ENCODE data around the gene SLC30A1.

The SLC30A1 gene

DNA sequence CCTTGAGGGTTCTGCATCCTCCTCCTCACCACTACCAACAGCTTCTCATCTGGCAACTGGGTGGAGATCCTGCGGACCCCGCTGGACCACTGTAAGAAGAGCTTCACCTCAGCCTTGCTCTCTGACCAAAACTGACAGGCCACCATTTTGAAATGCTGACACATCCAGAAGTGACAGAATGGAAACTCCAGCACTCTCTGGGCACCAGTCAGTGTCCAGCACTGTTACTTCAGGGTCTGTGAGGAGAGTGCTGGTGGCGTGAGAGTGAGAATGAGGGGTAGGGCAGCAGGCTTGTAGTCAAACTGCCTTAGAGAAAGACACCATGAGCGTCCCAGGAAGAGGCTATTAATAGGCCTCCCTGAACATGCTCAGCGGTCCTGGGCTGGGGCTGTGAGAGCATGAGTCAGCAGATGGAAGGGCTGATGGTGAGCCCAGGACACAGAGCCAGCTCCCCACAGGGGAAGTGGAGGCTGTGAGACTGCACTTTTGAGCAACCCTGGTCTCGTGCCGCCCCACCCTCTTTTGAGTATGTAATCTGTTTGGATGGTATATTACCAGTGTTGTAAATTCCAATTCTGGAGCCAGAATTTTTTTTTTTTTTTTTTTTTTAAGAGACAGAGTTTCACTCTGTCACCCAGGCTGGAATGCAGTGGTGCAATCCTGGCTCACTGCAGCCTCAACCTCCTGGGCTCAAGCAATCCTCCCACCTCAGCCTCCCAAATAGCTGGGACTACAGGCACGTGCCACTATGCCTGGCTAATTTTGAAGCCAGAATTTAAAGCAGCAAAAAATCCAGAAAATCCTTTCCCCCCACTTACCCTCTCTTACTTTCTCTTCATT, 34.4 kb upstream of the SLC30A1 start:
- Mint-ChIP-seq H3K27me3 (no peaks in the 10 kb centered on the region), H3K36me3 (ENCODE audit: low read depth) (no peaks in the 10 kb centered on the region), H3K27ac (no peak overlapping the region), H3K4me1 (ENCODE audit: low read depth) (no peaks in the 10 kb centered on the region), H3K4me3 (no peak overlapping the region), H3K9me3 (no peaks in the 10 kb centered on the region)

DNA sequence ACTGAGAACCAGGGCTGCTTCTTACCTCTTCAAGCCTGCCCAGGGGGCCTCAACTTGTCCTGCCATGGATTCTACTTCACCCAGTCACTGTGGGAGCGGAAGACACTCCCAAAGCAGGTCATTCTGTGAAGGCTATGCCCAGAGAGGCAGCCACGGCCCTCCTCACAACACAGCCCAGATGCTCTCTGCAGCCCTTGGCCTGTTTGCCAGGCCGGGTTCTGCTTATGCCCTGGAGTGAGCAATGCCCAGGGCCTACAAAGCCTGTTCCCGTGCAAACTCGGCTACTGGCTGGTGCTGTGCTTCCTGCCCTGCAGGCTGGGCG, 33.8 kb upstream of the SLC30A1 start:
- Mint-ChIP-seq H3K27me3 (no peaks in the 10 kb centered on the region), H3K27ac (no peak overlapping the region), H3K4me3 (no peak overlapping the region), H3K9me3 (no peaks in the 10 kb centered on the region), H3K4me1 (ENCODE audit: low read depth) (no peaks in the 10 kb centered on the region), H3K36me3 (ENCODE audit: low read depth) (no peaks in the 10 kb centered on the region)

DNA sequence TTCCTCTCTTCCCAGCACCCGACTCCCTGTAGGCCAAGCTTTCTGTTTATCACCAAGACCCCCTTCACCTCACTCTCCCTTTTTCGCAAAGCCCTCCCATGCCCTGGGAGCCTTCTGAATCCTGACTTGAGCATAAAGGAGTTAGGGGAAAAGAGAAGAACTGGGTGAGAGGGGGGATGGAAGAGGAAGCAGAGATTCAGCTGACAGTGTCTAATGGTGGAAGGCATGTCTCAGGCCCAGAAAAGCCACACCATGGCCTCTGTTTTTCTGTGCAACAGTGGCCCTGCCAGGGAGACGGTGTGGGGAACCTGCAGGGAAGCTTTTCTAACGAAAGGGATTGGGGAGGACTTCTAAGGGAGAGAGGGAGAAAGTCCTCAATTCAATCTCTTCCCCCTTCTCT, 32.9 kb upstream of the SLC30A1 start:
- Mint-ChIP-seq H3K9me3 (no peaks in the 10 kb centered on the region), H3K4me1 (ENCODE audit: low read depth) (peaks cover 5% of the 10 kb centered on the region), H3K27me3 (peaks cover 1% of the 10 kb centered on the region), H3K36me3 (ENCODE audit: low read depth) (no peaks in the 10 kb centered on the region), H3K27ac (no peak overlapping the region), H3K4me3 (no peak overlapping the region)

DNA sequence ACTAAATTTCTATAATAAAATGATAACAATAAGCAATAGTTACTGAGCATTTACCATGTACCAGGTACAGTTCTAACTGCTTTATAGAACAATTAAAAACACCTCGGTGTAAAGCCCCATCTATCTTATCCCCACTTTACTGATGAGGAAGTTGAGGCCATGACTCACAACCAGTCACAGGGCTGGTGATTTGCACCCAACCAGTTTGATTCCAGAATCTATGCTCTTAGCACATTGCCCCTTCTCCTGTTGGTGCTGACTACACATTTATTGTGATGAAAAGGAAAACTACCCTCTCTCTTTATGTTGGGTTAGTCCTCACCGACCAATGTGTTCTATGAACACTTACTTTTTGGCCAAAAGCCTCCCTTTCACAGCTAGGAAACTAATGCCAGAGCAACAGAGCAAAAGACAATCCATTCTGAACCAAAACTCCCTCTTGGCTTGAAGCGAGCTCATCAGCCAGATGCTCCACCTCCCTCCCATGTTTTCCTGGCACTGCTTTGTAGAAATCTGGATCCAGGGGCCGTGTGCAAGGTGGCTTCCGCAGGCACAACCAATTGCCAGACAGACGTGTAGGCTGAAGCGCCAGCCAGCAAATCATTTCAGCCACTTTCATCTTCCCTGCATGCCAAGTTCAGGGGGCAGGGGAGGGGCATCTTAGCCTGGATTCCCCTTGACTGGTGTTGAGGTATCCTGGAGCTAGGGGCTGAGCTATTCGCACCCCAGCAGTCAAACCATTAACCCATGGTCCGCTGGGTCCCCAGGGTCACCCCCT, 32.0 kb upstream of the SLC30A1 start:
- no peaks in the 10 kb centered on the region for H3K36me3 Mint-ChIP-seq (ENCODE audit: low read depth)
- H3K4me3 Mint-ChIP-seq, result no peak overlapping the region
- peaks cover 13% of the 10 kb centered on the region for H3K4me1 Mint-ChIP-seq (ENCODE audit: low read depth)
- peaks cover 5% of the 10 kb centered on the region for H3K27me3 Mint-ChIP-seq
- H3K27ac Mint-ChIP-seq, result no peak overlapping the region
- no peaks in the 10 kb centered on the region for H3K9me3 Mint-ChIP-seq

DNA sequence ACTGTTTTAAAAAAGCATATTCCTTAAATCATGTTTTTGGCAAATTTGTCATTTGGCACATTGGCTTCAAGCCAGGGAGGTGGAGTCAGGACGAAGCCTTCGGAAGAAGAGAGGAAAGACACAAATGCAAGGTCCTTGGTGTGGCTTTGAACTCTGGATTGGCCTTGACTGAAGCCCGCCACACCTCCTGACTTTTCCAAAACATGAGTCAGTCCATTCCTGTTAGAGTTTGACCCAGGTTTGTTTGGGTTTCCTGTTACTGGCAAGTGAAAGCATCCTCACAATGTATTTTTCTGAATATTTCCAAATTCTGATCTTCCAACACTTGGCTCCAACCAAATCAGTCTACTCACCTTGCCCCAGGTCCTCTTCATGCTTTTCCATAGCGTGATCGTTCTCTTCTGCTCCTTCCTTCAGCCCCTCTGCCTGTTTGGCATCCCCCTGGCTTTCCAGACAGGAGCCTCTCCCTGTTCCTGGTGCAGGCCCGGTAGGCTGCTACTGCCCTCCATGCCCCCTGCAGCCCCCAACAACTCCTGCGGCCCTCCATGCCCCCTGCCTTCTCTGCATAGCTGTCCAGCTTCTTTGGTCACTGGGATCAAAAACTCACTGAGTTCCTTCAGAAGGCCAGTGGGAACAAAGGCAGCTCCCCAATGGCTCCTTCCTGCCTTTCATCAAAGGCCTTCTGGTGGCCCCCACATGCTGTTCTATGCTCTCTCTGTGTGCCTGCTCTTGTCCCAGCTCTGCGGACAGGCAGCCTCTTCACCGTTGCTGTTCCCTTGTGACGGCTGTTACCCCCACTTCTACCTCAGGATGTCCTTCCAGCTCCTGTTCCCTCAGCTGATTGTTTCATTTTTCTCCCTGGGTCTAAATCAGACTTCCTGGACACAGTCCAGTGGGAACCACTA, 30.4 kb upstream of the SLC30A1 start:
- H3K4me1 Mint-ChIP-seq (ENCODE audit: low read depth), result peaks cover 13% of the 10 kb centered on the region
- no peak overlapping the region for H3K27ac Mint-ChIP-seq
- no peak overlapping the region for H3K4me3 Mint-ChIP-seq
- no peaks in the 10 kb centered on the region for H3K36me3 Mint-ChIP-seq (ENCODE audit: low read depth)
- H3K9me3 Mint-ChIP-seq, result no peaks in the 10 kb centered on the region
- H3K27me3 Mint-ChIP-seq, result peaks cover 5% of the 10 kb centered on the region

DNA sequence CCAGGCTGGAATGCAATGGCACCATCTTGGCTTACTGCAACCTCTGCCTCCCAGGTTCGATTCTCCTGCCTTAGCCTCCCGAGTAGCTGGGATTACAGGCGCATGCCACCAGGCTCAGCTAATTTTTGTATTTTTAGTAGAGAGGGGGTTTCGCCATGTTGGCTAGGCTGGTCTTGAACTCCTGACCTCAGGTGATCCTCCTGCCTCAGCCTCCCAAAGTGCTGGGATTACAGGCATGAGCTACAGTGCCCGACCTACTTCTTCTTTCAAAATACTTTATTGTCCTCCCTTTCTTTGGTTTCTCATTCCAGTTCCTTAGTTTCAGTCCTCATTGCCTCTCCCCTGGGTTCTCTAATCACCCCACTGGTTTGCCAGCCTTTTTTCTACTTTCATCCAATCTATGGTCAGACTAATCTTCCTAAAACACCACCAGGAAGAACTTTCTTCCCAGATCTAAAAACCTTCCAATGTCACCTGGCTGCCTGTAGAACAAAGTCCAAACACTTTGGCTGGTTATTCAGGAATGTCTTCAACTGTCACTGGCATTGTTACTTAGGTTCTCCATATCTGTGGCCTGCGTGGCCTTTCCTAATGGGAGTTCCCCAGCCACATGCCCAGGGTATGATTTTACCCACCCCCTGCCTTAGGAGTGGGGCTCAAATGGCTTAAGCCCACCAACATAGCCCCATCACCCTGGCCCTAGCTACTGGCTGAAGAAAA, 29.0 kb upstream of the SLC30A1 start:
- Mint-ChIP-seq H3K36me3 (ENCODE audit: low read depth) (no peaks in the 10 kb centered on the region), H3K4me1 (ENCODE audit: low read depth) (peaks cover 13% of the 10 kb centered on the region), H3K4me3 (peak overlapping the region; percentile 53), H3K9me3 (no peaks in the 10 kb centered on the region), H3K27me3 (peaks cover 5% of the 10 kb centered on the region), H3K27ac (no peak overlapping the region)

DNA sequence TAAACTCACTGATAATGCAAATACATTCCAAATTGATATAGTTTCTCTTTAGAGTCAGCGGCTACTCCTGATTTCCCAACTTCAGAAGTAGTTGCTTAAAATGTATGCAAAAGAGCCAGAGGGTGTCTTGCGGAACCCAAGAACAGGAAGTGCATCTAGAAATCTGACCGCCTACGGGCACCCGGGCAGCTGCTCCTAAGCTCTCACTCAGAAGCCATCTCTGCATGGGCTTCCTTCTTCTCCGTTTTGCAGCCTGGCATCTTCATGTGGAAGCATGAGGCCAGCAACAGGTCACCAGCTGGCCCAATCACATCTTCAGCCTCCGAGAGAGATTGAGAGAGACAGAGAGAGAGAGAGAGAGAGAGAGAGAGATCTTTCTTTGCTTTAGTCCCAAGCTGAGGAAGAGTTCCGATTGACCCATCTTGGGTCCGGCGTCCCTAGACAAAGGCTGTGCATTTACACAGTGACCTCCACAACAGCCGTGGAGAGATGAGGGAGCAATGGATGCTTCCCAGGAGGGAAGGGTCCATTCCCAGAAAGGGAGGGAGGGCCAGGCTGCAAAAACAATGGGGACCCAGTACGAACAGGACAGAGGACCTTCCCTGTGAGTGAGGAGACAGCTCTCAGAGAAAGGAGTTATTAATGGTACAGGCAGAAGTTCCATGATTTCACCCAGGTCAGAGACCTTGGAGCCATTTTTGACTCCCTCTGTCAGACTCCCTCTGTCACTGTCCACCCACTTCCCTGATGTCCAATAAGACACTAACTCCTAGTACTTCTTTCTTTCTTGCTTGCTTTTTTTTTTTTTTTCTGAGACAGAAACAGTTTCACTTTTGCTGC, 28.2 kb upstream of the SLC30A1 start:
- Mint-ChIP-seq H3K9me3 (no peaks in the 10 kb centered on the region), H3K27me3 (peaks cover 5% of the 10 kb centered on the region), H3K4me3 (peak overlapping the region; percentile 53), H3K27ac (peak overlapping the region; percentile 59), H3K36me3 (ENCODE audit: low read depth) (no peaks in the 10 kb centered on the region), H3K4me1 (ENCODE audit: low read depth) (peaks cover 13% of the 10 kb centered on the region)

DNA sequence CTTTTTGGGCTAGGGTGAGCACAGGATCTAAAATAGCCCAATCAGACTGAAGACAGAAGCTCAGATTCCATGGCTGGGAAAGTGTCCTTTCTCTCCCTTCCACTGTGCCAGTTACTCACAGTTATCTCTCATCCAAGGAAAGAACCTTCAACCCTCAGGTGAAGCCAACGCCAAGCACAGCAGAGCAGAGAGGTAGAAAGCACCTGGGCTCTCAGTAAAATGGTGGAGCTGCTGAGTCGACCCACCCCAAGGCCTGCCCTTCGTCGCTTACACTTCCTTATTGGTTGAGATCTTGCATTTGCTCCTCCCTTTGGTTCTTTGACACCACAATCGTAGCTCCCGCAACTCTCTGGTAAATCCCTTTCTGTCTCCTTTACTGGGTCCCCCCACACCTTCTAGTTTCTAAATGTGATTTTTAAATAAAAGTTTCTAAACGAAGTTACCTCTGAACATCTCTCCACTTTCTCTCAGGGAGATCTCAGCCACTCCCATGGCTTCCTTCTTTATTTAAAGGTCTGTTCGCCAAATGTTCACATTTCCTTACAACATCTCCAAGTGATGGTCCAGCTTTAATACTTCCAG, 27.5 kb upstream of the SLC30A1 start:
- Mint-ChIP-seq H3K36me3 (ENCODE audit: low read depth) (no peaks in the 10 kb centered on the region), H3K4me3 (peak overlapping the region; percentile 53), H3K27ac (no peak overlapping the region), H3K9me3 (no peaks in the 10 kb centered on the region), H3K4me1 (ENCODE audit: low read depth) (peaks cover 13% of the 10 kb centered on the region), H3K27me3 (peaks cover 5% of the 10 kb centered on the region)

DNA sequence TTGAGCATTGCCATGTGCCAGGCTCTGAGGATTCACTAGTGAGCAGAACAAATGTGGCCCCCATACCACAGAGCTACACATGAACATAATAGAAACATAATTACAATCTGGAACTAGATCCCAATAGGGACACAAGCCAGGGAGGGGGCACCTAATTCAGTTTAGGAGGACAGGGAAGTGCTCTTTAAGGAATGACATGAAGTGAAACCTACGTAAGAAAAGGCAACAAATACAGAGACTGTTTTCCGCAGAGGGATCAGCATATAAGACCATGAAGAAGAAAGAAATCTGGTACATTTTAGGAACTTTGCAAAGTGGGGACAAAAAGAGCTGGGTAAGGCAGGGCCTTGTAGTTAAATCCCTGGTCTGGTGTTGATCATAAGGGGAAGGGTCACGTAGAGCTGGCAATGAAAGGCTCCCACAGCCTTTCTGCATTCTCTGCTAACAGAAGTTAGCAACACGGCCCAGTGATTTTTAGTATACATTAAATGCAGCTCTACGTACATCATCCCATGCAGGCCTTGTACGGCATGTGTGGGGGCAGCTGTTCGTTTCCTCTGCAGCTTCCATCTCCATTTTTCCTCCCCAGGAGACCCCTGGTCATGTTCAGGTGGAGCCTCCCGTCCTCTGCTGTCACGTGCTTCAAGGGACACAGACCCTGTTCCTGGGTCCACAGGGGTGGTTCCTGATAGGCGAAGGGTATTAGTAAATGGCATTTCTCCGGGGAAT, 26.8 kb upstream of the SLC30A1 start:
- peak overlapping the region; percentile 53 for H3K4me3 Mint-ChIP-seq
- no peak overlapping the region for H3K27ac Mint-ChIP-seq
- H3K27me3 Mint-ChIP-seq, result peaks cover 5% of the 10 kb centered on the region
- H3K9me3 Mint-ChIP-seq, result no peaks in the 10 kb centered on the region
- H3K4me1 Mint-ChIP-seq (ENCODE audit: low read depth), result peaks cover 13% of the 10 kb centered on the region
- no peaks in the 10 kb centered on the region for H3K36me3 Mint-ChIP-seq (ENCODE audit: low read depth)

DNA sequence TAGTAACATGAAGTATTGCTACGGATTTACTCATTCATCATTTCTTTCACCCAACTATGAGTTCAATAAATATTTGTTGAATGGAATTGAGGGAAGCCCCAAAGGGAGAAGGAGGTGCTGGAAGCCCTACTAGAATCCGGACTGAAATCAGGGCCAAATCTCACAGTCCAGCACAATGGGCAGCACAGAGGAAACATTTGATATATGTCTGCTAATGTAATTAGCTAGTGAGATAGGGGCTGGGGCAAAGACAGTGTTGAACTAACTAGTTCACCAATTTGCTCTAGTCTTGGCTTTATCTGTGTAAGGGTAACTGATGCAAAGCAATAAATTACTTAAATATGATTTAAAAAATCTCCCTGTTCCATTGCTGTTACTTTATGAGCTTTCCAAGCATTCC, 26.1 kb upstream of the SLC30A1 start:
- Mint-ChIP-seq H3K36me3 (ENCODE audit: low read depth) (no peaks in the 10 kb centered on the region), H3K4me1 (ENCODE audit: low read depth) (peaks cover 13% of the 10 kb centered on the region), H3K9me3 (no peaks in the 10 kb centered on the region), H3K27me3 (peaks cover 5% of the 10 kb centered on the region), H3K27ac (no peak overlapping the region), H3K4me3 (no peak overlapping the region)

DNA sequence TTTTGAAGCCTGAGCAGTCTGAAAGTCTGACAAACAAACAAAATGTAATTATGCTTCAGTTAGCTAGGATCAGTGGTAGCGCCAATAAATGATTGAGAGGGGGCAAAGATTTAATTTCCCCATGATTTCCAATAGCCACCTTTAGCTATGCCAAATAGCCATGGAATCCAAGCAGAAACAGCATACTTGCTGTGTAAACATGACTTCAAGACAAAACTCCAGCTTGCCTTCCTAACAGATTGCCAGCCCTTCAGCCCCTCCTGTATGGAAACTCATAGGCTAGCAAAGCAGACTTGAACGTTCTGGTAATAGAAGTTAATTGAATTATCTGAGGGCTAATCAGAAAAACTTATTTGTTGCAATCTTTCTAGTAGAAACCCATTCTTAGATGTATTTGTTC, 25.6 kb upstream of the SLC30A1 start:
- H3K4me3 Mint-ChIP-seq, result no peak overlapping the region
- H3K4me1 Mint-ChIP-seq (ENCODE audit: low read depth), result peaks cover 13% of the 10 kb centered on the region
- H3K27me3 Mint-ChIP-seq, result peaks cover 5% of the 10 kb centered on the region
- H3K9me3 Mint-ChIP-seq, result no peaks in the 10 kb centered on the region
- no peak overlapping the region for H3K27ac Mint-ChIP-seq
- no peaks in the 10 kb centered on the region for H3K36me3 Mint-ChIP-seq (ENCODE audit: low read depth)

DNA sequence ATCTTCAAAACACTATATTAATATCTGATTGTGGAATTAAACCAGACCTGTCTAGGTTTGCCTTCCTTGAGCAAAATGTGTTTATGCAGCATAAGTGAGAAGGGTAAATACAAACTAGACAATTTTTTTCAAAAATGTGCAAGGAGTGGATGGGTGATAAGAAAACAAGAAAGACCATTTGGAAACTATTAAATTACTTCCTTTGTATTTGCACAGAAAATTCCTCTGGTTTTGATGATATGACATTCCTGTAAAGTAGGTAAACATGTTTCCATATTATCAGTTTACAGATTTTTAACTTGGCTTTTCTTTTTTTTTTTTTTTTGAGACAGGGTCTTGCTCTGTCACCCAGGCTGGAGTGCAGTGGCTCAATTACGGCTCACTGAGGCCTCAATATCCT, 24.8 kb upstream of the SLC30A1 start:
- no peak overlapping the region for H3K4me3 Mint-ChIP-seq
- peaks cover 13% of the 10 kb centered on the region for H3K4me1 Mint-ChIP-seq (ENCODE audit: low read depth)
- H3K36me3 Mint-ChIP-seq (ENCODE audit: low read depth), result no peaks in the 10 kb centered on the region
- peaks cover 10% of the 10 kb centered on the region for H3K27me3 Mint-ChIP-seq
- no peak overlapping the region for H3K27ac Mint-ChIP-seq
- no peaks in the 10 kb centered on the region for H3K9me3 Mint-ChIP-seq

DNA sequence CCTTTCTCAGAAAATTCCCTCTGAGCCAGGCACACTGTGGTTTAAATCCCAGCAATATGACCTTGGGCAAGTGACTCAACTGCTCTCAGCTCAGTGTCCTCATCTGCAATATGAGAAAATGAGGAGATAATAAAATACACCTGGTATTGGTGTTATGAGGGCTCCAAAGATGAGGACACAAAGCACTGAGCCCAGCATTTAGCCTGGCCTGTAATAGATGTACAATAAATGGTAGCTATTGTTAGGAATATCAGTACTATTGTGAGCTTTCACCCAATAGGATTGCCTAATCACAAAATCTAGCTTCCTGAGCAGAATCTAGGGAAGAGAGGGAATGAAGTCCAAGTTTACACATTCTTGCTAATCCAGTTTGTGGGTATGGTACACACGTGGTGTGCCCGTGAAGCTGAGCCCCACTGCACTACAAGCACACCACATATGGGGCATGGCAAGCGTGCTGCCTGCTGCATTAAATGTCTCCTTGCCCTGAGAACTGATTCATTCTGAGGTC, 24.3 kb upstream of the SLC30A1 start:
- Mint-ChIP-seq H3K27me3 (peaks cover 11% of the 10 kb centered on the region), H3K36me3 (ENCODE audit: low read depth) (no peaks in the 10 kb centered on the region), H3K27ac (no peak overlapping the region), H3K4me3 (no peak overlapping the region), H3K9me3 (no peaks in the 10 kb centered on the region), H3K4me1 (ENCODE audit: low read depth) (peaks cover 13% of the 10 kb centered on the region)
